OCI-LY3 (cell line): ENCODE measurements around the gene ITPKB.

Experiments used
- H2AFZ ChIP-seq: fragments of 200-600, 300-600 bp; shearing (Covaris generic); 2 replicates; pipeline ENCODE4 v1.6.0; 2014; ENCODE audit warnings: antibody characterized with exemption, low read depth, low read length
- H3K27ac ChIP-seq: fragments of 200-600, 300-600 bp; sonication (generic); 2 replicates; pipeline ENCODE4 v1.5.1; 2014; ENCODE audit warnings: mild to moderate bottlenecking, low read length, moderate library complexity, mixed read lengths
- H3K27me3 ChIP-seq: fragments of 200-600, 300-600 bp; sonication (generic); 2 replicates; pipeline ENCODE4 v1.6.1; 2014; ENCODE audit warnings: low read depth, low read length, mixed read lengths
- H3K36me3 ChIP-seq: fragments of 200-600, 300-600 bp; sonication (generic); replicated peaks from 2 replicates; pipeline ENCODE3; 2014; ENCODE audit warnings: low read depth, low read length, mixed read lengths
- H3K4me1 ChIP-seq: fragments of 300-600, 200-600 bp; sonication (generic); 2 replicates; pipeline ENCODE4 v1.6.1; 2014; ENCODE audit warnings: low read length, mixed read lengths
- H3K4me2 ChIP-seq: fragments of 200-600, 300-600 bp; sonication (generic); 2 replicates; pipeline ENCODE4 v1.6.1; 2014; ENCODE audit warnings: low read length, mixed read lengths
- H3K4me3 ChIP-seq: fragments of 300-600, 200-600 bp; sonication (generic); 2 replicates; pipeline ENCODE4 v1.5.1; 2014; ENCODE audit warnings: antibody characterized with exemption, mild to moderate bottlenecking, low read length, moderate library complexity
- H3K79me2 ChIP-seq: fragments of 300-600, 200-600 bp; shearing (Covaris generic); 2 replicates; pipeline ENCODE4 v1.6.1; 2014; ENCODE audit warnings: mild to moderate bottlenecking, low read length, mixed read lengths
- H3K9ac ChIP-seq: fragments of 300-600, 200-600 bp; shearing (Covaris generic); 2 replicates; pipeline ENCODE4 v1.6.0; 2014; ENCODE audit warnings: mild to moderate bottlenecking, low read length, moderate library complexity
- H3K9me3 ChIP-seq: fragments of 200-600, 300-600 bp; shearing (Covaris generic); 2 replicates; pipeline ENCODE4 v1.6.1; 2014; ENCODE audit warnings: low read length, mixed read lengths; ENCODE audit not compliant: insufficient read depth
- H4K20me1 ChIP-seq: fragments of 200-600, 300-600 bp; sonication (generic); 2 replicates; pipeline ENCODE4 v1.6.1; 2016; ENCODE audit warnings: low read length, mixed read lengths; ENCODE audit not compliant: insufficient read depth
- CTCF ChIP-seq: fragments of 200-600, 300-600 bp; sonication (generic); IDR thresholded peaks from 2 replicates; pipeline ENCODE4 v1.5.1; 2014; ENCODE audit warnings: antibody characterized with exemption, low read length, low read depth
- EZH2phosphoT487 ChIP-seq: fragments of 200-600 bp; shearing (Covaris generic); IDR thresholded peaks from 2 replicates; pipeline ENCODE4 v1.6.1; 2018; ENCODE audit warnings: antibody characterized with exemption, mixed run types, low read depth

ITPKB gene

GRCh38 chr1:226649780-226650179 lies 89.3 kb downstream of the ITPKB start:
- no peak overlapping the region for H3K9ac ChIP-seq
- H3K79me2 ChIP-seq = no peaks in the 10 kb centered on the region
- H3K36me3 ChIP-seq = no peaks in the 10 kb centered on the region
- H3K27me3 ChIP-seq = 0 out of 2 replicates have a peak, but pooled peaks cover 5% of the 10 kb centered on the region
- H3K27ac ChIP-seq = no peak overlapping the region
- peaks cover 21% of the 10 kb centered on the region for H3K4me1 ChIP-seq
- H2AFZ ChIP-seq = no peak overlapping the region
- no peaks in the 10 kb centered on the region for H3K9me3 ChIP-seq
- H4K20me1 ChIP-seq = peaks cover 14% of the 10 kb centered on the region; the same call in 1 of the 2 replicates
- TF ChIP-seq EZH2phosphoT487 (no peak), CTCF (peak; percentile 41)
- H3K4me2 ChIP-seq = no peak overlapping the region
- H3K4me3 ChIP-seq = no peak overlapping the region

GRCh38 chr1:226649244-226649643 lies 89.8 kb downstream of the ITPKB start:
- Histone ChIP-seq H3K79me2 (no peaks in the 10 kb centered on the region), H3K27me3 (no peaks in the 10 kb centered on the region), H3K4me1 (peaks cover 18% of the 10 kb centered on the region), H2AFZ (no peak overlapping the region), H4K20me1 (peaks cover 14% of the 10 kb centered on the region; the same call in 1 of the 2 replicates), H3K9ac (no peak overlapping the region), H3K9me3 (no peaks in the 10 kb centered on the region), H3K4me3 (no peak overlapping the region), H3K27ac (no peak overlapping the region), H3K4me2 (no peak overlapping the region), H3K36me3 (no peaks in the 10 kb centered on the region)
- TF ChIP-seq CTCF = no peak

- Histone ChIP-seq H4K20me1 (peaks cover 10% of the 10 kb centered on the region; the same call in 1 of the 2 replicates), H3K27me3 (no peaks in the 10 kb centered on the region), H3K4me2 (no peak overlapping the region), H3K4me1 (peaks cover 18% of the 10 kb centered on the region), H2AFZ (no peak overlapping the region), H3K27ac (no peak overlapping the region), H3K36me3 (no peaks in the 10 kb centered on the region), H3K4me3 (no peak overlapping the region), H3K79me2 (no peaks in the 10 kb centered on the region), H3K9ac (no peak overlapping the region), H3K9me3 (no peaks in the 10 kb centered on the region)
- TF ChIP-seq EZH2phosphoT487 = no peak
These were observed 90.7 kb downstream of the ITPKB start for GRCh38 chr1:226648421-226648820.

- H3K4me2 ChIP-seq = no peak overlapping the region
- no peak overlapping the region for H2AFZ ChIP-seq
- no peaks in the 10 kb centered on the region for H3K36me3 ChIP-seq
- H4K20me1 ChIP-seq = peaks cover 6% of the 10 kb centered on the region; the same call in 1 of the 2 replicates
- no peak overlapping the region for H3K4me3 ChIP-seq
- no peaks in the 10 kb centered on the region for H3K9me3 ChIP-seq
- H3K4me1 ChIP-seq = peaks cover 16% of the 10 kb centered on the region
- no peaks in the 10 kb centered on the region for H3K27me3 ChIP-seq
- no peak overlapping the region for H3K9ac ChIP-seq
- H3K79me2 ChIP-seq = no peaks in the 10 kb centered on the region
- H3K27ac ChIP-seq = no peak overlapping the region
- TF ChIP-seq CTCF (no peak), EZH2phosphoT487 (no peak)
These were observed 91.4 kb downstream of the ITPKB start for GRCh38 chr1:226647719-226648118.

- H3K4me3 ChIP-seq = no peak overlapping the region
- 0 out of 2 replicates have a peak, but pooled peaks cover 6% of the 10 kb centered on the region for H4K20me1 ChIP-seq
- H3K79me2 ChIP-seq = no peaks in the 10 kb centered on the region
- H3K36me3 ChIP-seq = no peaks in the 10 kb centered on the region
- peaks cover 16% of the 10 kb centered on the region for H3K4me1 ChIP-seq
- H3K27me3 ChIP-seq = no peaks in the 10 kb centered on the region
- H2AFZ ChIP-seq = no peak overlapping the region
- H3K9me3 ChIP-seq = no peaks in the 10 kb centered on the region
- no peak overlapping the region for H3K9ac ChIP-seq
- H3K4me2 ChIP-seq = no peak overlapping the region
- no peak overlapping the region for H3K27ac ChIP-seq
- no peak for TF ChIP-seq EZH2phosphoT487
- TF ChIP-seq CTCF = no peak
These were observed 92.1 kb downstream of the ITPKB start for GRCh38 chr1:226646870-226647449.
